Measurements from ENCODE around the gene TES. TPM values are rescaled to one million over a fixed set of nuclear protein-coding genes. Genes with fewer than 3 reads are reported as not detected.
A peak's percentile ranks its signal among the peaks of the same experiment; 100 is the strongest.

The TES gene
- polyA plus RNA-seq, 1 donor (not counting 4 experiments of a cell fraction or from before 2014, with no cell fraction given) = 187 TPM

DNA sequence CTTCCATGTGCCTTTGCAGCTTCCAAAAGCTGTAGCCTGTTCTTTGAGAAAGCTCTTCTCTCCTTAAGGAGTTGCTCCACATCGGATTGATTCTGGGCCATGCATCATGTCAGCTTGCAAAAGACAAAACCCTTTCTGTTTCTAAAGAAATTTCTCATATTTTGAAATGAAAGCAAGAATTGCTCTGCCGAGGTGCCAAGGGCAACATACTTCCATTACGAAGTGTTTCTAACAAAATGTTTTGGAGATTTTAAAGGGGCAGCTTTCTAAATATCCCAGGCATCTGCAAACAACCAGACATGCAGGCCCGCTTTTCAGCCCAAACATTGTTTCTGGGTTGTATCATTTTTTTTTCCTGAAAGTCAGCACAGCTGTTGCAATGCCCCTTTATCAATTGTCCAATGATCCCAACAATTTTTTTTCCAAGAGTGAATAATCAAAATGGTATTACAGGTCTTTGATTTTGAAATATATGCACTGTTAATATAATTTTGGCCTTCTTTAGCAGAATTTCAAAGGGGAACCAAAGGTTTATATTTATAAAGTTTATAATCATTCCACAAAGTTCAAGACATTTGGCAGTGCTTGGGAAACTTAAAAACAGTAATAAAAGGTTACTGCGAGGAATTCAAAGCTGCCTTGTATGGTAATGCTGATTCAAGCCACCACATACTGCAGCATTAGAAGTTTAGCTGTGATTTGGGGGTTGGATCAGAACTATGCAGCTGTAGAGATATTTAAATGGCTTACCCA, 61.0 kb downstream of the TES start:
- no peaks in the 10 kb centered on the region for H3K9me3 ChIP-seq (ENCODE audit: control insufficient read depth, low read depth, low read length)
- H2AFZ ChIP-seq (ENCODE audit: control insufficient read depth, low read length) = peak overlapping the region; percentile 61
- no peaks in the 10 kb centered on the region for H3K9me1 ChIP-seq (ENCODE audit: control insufficient read depth, extremely low read depth, insufficient read depth, low read length)
- peaks cover 37% of the 10 kb centered on the region for H3K4me1 ChIP-seq (ENCODE audit: control insufficient read depth, extremely low read depth, insufficient read depth, low read length)
- H3K36me3 ChIP-seq (ENCODE audit: control insufficient read depth in 2 of 2, extremely low read depth in 1 of 2, insufficient read depth in 2 of 2, low read length in 2 of 2) = no peaks in the 10 kb centered on the region
- H3K9ac ChIP-seq (ENCODE audit: control insufficient read depth, extremely low read depth, insufficient read depth, low read length) = peak overlapping the region; percentile 42
- no peaks in the 10 kb centered on the region for H3K27me3 ChIP-seq (ENCODE audit: control insufficient read depth, extremely low read depth, insufficient read depth, low read length)
- peak overlapping the region in 2 of 3 experiments; percentile 2 to 21 for H3K4me3 ChIP-seq (ENCODE audit: control insufficient read depth in 2 of 3, extremely low read depth in 1 of 3, insufficient read depth in 2 of 3, low read depth in 1 of 3, low read length in 3 of 3)
- DNase-seq (ENCODE audit: low read depth, low spot score) (no peak), FAIRE-seq (no peak)
- H3K79me2 ChIP-seq (ENCODE audit: control insufficient read depth, insufficient read depth, low read length) = no peaks in the 10 kb centered on the region
- dilution Hi-C loops (cut with MboI; ENCODE audit: extremely low pct_ligation_motif_present, low sequenced_read_pairs) = loop anchor here (25.0 kb wide), 1 partner anchor 241 kb away; no protein-coding TSS in a partner anchor
- TF ChIP-seq EZH2 (IDR thresholded peaks at IDR 0.05; ENCODE audit: low read length) = no peak
- TF ChIP-seq, protein P1, sequence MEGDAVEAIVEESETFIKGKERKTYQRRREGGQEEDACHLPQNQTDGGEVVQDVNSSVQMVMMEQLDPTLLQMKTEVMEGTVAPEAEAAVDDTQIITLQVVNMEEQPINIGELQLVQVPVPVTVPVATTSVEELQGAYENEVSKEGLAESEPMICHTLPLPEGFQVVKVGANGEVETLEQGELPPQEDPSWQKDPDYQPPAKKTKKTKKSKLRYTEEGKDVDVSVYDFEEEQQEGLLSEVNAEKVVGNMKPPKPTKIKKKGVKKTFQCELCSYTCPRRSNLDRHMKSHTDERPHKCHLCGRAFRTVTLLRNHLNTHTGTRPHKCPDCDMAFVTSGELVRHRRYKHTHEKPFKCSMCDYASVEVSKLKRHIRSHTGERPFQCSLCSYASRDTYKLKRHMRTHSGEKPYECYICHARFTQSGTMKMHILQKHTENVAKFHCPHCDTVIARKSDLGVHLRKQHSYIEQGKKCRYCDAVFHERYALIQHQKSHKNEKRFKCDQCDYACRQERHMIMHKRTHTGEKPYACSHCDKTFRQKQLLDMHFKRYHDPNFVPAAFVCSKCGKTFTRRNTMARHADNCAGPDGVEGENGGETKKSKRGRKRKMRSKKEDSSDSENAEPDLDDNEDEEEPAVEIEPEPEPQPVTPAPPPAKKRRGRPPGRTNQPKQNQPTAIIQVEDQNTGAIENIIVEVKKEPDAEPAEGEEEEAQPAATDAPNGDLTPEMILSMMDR (optimal IDR thresholded peaks at IDR 0.05 in 1 of 3, IDR thresholded peaks at IDR 0.05 in 1 of 3, conservative IDR thresholded peaks at IDR 0.05 in 1 of 3; ENCODE audit: extremely low read depth in 1 of 3, insufficient read depth in 2 of 3, low read length in 3 of 3) = no peak
- peak overlapping the region; percentile 93 for H3K27ac ChIP-seq (ENCODE audit: control insufficient read depth, insufficient read depth, low read length)
- H3K4me2 ChIP-seq (ENCODE audit: control insufficient read depth, extremely low read depth, insufficient read depth, low read depth, low read length) = peak overlapping the region; percentile 81
- no peaks in the 10 kb centered on the region for H4K20me1 ChIP-seq (ENCODE audit: control insufficient read depth, extremely low read depth, insufficient read depth, low read length)

DNA sequence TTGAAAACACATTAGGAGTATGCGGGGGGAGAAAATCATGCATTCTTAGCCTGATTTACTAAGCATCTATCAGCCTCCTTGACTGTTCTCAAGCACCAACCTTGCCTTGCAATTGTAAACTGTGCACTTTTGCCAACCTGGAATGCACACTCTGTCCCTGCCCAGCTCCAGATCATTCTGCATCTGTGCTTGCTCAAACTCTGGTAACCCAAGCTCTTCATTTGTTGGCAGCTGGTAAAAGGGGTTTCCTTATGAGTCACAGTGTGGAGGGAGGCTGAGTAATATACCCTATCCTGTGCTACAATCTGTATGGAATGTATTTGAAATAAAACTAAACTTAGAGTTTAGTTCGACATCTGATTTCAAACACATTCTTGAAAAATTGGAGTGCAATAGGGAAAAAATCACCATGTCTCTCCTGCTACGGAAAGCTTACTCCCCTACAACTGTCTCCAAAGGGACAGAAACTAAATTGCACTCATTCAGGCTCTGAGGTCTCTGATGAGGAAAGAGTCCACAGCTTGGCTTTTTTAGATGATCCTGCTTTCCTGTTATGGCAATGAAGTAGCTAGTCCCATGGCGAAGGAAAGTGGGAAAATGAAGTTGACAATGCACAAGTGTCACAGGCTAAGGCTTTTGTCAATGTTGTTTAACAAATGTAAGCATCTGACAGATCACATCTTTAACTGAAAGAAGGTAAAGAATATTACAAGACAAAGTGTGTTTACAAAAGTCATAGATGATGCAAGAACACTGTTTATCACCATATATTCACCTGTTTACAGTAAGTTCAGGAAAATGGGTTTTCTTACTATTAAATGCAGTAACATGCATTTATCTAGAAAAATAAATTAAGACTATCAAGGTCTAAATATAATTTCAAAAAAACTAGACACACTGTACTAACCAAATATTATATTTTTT, 61.9 kb downstream of the TES start:
- DNase-seq (ENCODE audit: low read depth, low spot score) (peak; percentile 66), FAIRE-seq (peak; percentile 95)
- Histone ChIP-seq H3K4me1 (ENCODE audit: control insufficient read depth, extremely low read depth, insufficient read depth, low read length) (peaks cover 36% of the 10 kb centered on the region), H3K36me3 (ENCODE audit: control insufficient read depth in 2 of 2, extremely low read depth in 1 of 2, insufficient read depth in 2 of 2, low read length in 2 of 2) (no peaks in the 10 kb centered on the region), H3K9me1 (ENCODE audit: control insufficient read depth, extremely low read depth, insufficient read depth, low read length) (no peaks in the 10 kb centered on the region), H3K27me3 (ENCODE audit: control insufficient read depth, extremely low read depth, insufficient read depth, low read length) (no peaks in the 10 kb centered on the region), H3K9me3 (ENCODE audit: control insufficient read depth, low read depth, low read length) (no peaks in the 10 kb centered on the region), H3K27ac (ENCODE audit: control insufficient read depth, insufficient read depth, low read length) (peak overlapping the region; percentile 93), H4K20me1 (ENCODE audit: control insufficient read depth, extremely low read depth, insufficient read depth, low read length) (no peaks in the 10 kb centered on the region), H3K9ac (ENCODE audit: control insufficient read depth, extremely low read depth, insufficient read depth, low read length) (peak overlapping the region; percentile 58), H3K79me2 (ENCODE audit: control insufficient read depth, insufficient read depth, low read length) (no peaks in the 10 kb centered on the region), H2AFZ (ENCODE audit: control insufficient read depth, low read length) (peak overlapping the region; percentile 64), H3K4me3 (ENCODE audit: control insufficient read depth in 2 of 3, extremely low read depth in 1 of 3, insufficient read depth in 2 of 3, low read depth in 1 of 3, low read length in 3 of 3) (peak overlapping the region in 1 of 3 experiments; percentile 40), H3K4me2 (ENCODE audit: control insufficient read depth, extremely low read depth, insufficient read depth, low read depth, low read length) (peak overlapping the region; percentile 81)
- dilution Hi-C loops (cut with MboI; ENCODE audit: extremely low pct_ligation_motif_present, low sequenced_read_pairs) = loop anchor here (25.0 kb wide), 1 partner anchor 240 kb away; no protein-coding TSS in a partner anchor
- no peak for TF ChIP-seq EZH2 (IDR thresholded peaks at IDR 0.05; ENCODE audit: low read length)
- TF ChIP-seq, protein P1 (optimal IDR thresholded peaks at IDR 0.05 in 1 of 3, IDR thresholded peaks at IDR 0.05 in 1 of 3, conservative IDR thresholded peaks at IDR 0.05 in 1 of 3; ENCODE audit: extremely low read depth in 1 of 3, insufficient read depth in 2 of 3, low read length in 3 of 3) = no peak
